C1 segment of cervical spinal cord (tissue), 14 donors: Measurements from ENCODE around the gene OPRM1.

Source experiments
- DNase-seq, 14 donors: peaks; one replicate each; lab custom pipeline; 2025; lab: John Stamatoyannopoulos, UW

OPRM1 gene

GRCh38 chr6:154202958-154203357 lies 163.9 kb downstream of the OPRM1 start:
- no peak for DNase-seq

GRCh38 chr6:154206141-154206540 lies 167.1 kb downstream of the OPRM1 start:
- no peak for DNase-seq

- peak in 1 of 14 donors; percentile 30 for DNase-seq
Measured at GRCh38 chr6:154206996-154207395, 168.0 kb downstream of the OPRM1 start.

GRCh38 chr6:154209555-154209954 lies 170.5 kb downstream of the OPRM1 start:
- no peak for DNase-seq

GRCh38 chr6:154210678-154211077 lies 171.6 kb downstream of the OPRM1 start:
- no peak for DNase-seq

GRCh38 chr6:154213782-154214181 lies 174.7 kb downstream of the OPRM1 start:
- DNase-seq: no peak

- no peak for DNase-seq
Measured at GRCh38 chr6:154218301-154218700, 179.3 kb downstream of the OPRM1 start.

- DNase-seq: no peak
Measured at GRCh38 chr6:154218787-154219186, 179.7 kb downstream of the OPRM1 start.

GRCh38 chr6:154219250-154219649 lies 180.2 kb downstream of the OPRM1 start:
- DNase-seq: no peak

- peak in 1 of 14 donors; percentile 72 for DNase-seq
Measured at GRCh38 chr6:154222716-154223115, 183.7 kb downstream of the OPRM1 start.

GRCh38 chr6:154223296-154223695 lies 184.3 kb downstream of the OPRM1 start:
- peak in 1 of 14 donors; percentile 70 for DNase-seq

- DNase-seq: no peak
Measured at GRCh38 chr6:154226461-154226860, 187.4 kb downstream of the OPRM1 start.

- DNase-seq: no peak
Measured at GRCh38 chr6:154227862-154228520, 189.0 kb downstream of the OPRM1 start.

- DNase-seq: no peak
Measured at GRCh38 chr6:154228521-154228905, 189.5 kb downstream of the OPRM1 start.

- no peak for DNase-seq
Measured at GRCh38 chr6:154229786-154230185, 190.7 kb downstream of the OPRM1 start.

- peak in 1 of 14 donors; percentile 18 for DNase-seq
Measured at GRCh38 chr6:154230393-154230792, 191.4 kb downstream of the OPRM1 start.

GRCh38 chr6:154230910-154231595 lies 192.0 kb downstream of the OPRM1 start:
- DNase-seq: peak in 1 of 14 donors; percentile 27

GRCh38 chr6:154232013-154232910 lies 193.2 kb downstream of the OPRM1 start:
- DNase-seq: peak in 1 of 14 donors; percentile 65

GRCh38 chr6:154233383-154233782 lies 194.3 kb downstream of the OPRM1 start:
- DNase-seq: peak in 1 of 14 donors; percentile 29

- no peak for DNase-seq
Measured at GRCh38 chr6:154234019-154234772, 195.2 kb downstream of the OPRM1 start.

- no peak for DNase-seq
Measured at GRCh38 chr6:154236646-154237301, 197.7 kb downstream of the OPRM1 start.
